ENCODE results near the gene YAF2. TPM values are rescaled to one million over a fixed set of nuclear protein-coding genes. Genes with fewer than 3 reads are reported as not detected.

YAF2 gene
- total RNA-seq, 2 donors from 2014 or later: 18.4 to 24.4 TPM

GRCh38 chr12:42173961-42174521 is 64.0 kb downstream of the YAF2 start:
- Histone ChIP-seq H3K9me3 (no peaks in the 10 kb centered on the region), H3K4me1 (no peaks in the 10 kb centered on the region), H3K27me3 (no peaks in the 10 kb centered on the region), H3K36me3 (no peaks in the 10 kb centered on the region), H3K4me3 (no peak overlapping the region), H3K27ac (no peak overlapping the region), H3K9ac (ENCODE audit: low read depth in 2 of 2, low read length in 2 of 2) (no peak overlapping the region)
- intact Hi-C loops (cut with DNase I): no loop called here
- TF ChIP-seq, protein P1, sequence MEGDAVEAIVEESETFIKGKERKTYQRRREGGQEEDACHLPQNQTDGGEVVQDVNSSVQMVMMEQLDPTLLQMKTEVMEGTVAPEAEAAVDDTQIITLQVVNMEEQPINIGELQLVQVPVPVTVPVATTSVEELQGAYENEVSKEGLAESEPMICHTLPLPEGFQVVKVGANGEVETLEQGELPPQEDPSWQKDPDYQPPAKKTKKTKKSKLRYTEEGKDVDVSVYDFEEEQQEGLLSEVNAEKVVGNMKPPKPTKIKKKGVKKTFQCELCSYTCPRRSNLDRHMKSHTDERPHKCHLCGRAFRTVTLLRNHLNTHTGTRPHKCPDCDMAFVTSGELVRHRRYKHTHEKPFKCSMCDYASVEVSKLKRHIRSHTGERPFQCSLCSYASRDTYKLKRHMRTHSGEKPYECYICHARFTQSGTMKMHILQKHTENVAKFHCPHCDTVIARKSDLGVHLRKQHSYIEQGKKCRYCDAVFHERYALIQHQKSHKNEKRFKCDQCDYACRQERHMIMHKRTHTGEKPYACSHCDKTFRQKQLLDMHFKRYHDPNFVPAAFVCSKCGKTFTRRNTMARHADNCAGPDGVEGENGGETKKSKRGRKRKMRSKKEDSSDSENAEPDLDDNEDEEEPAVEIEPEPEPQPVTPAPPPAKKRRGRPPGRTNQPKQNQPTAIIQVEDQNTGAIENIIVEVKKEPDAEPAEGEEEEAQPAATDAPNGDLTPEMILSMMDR (IDR thresholded peaks at IDR 0.05): no peak
- DNase-seq: no peak

DNA sequence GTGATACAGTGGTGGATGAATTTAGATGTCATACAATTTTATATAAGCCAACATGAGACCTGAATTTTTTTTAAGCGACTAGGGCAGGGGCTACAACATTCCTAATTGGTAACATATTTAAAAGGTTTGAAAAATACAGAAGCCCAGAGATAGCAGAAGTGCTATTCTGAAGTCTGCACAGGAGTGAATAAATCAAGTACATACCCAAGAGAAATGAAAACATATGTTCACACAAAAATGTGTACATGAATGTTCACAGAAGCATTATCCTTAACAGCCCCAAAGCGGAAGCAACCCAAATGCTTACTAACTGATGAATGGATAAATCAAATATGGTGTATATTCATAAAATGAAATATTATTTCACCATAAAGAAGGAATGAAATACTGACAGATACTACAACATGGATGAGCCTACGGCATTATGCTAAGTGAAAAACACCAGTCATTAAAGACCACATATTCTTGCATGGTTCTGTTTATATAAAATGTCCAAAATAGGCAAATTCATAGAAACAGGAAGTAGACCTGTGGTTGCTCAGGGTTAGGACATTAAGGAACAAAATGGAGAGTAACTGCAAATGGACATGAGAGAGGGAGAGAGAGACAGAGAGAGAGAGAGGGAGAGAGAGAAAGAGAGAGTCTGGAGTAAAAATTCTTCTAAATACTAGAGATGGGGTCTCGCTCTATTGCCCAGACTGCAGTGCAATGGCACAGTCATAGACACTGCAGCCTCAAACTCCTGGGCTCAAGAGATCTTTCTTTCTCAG is 65.4 kb downstream of the YAF2 start:
- no peaks in the 10 kb centered on the region for H3K4me1 ChIP-seq
- no peak overlapping the region for H3K4me3 ChIP-seq
- TF ChIP-seq, protein P1 (IDR thresholded peaks at IDR 0.05): no peak
- H3K9ac ChIP-seq (ENCODE audit: low read depth in 2 of 2, low read length in 2 of 2): no peak overlapping the region
- H3K27ac ChIP-seq: no peak overlapping the region
- no peak for DNase-seq
- no peaks in the 10 kb centered on the region for H3K36me3 ChIP-seq
- intact Hi-C loops (cut with DNase I): no loop called here
- H3K27me3 ChIP-seq: no peaks in the 10 kb centered on the region
- H3K9me3 ChIP-seq: no peaks in the 10 kb centered on the region

DNA sequence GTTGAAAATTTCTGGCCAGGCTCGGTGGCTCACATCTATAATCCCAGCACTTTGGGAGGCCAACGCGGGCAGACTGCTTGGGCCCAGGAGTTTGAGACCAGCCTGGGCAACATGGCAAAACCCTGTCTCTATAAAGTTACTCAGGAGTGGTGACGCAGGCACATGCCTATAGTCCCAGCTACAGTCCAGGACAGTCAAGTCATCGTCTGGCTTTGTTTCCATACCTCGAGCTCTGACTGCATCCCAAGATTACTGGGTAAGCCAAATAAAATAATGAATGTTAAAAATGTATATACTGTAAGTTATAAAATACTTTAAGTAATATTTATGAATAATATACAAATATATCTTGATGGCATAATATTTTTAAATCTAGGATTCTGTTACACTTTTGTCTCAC is 70.3 kb downstream of the YAF2 start:
- no peaks in the 10 kb centered on the region for H3K9me3 ChIP-seq
- H3K4me3 ChIP-seq: no peak overlapping the region
- H3K27ac ChIP-seq: no peak overlapping the region
- H3K27me3 ChIP-seq: no peaks in the 10 kb centered on the region
- intact Hi-C loops (cut with DNase I): no loop called here
- DNase-seq: no peak
- no peak overlapping the region for H3K9ac ChIP-seq (ENCODE audit: low read depth in 2 of 2, low read length in 2 of 2)
- TF ChIP-seq, protein P1 (IDR thresholded peaks at IDR 0.05): no peak
- no peaks in the 10 kb centered on the region for H3K4me1 ChIP-seq
- H3K36me3 ChIP-seq: no peaks in the 10 kb centered on the region

DNA sequence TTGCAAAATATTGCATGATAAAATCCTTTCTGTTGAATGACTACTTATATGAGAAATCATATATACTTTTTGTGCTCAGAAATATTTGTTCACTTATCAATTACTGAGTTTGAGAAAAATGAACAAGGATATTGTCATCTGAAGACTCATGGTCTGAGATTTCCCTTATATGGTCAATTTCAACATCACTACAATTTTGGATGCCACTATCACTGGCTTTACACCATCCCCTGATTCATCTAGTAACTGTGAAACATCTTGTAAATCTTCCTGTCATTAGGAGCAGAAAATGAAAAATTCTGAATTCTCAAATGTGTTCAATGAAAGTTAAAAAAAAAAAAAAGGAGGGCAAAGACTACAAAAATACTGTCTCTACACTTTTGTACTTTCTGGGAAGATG is 71.5 kb downstream of the YAF2 start:
- no peak for DNase-seq
- Histone ChIP-seq H3K9ac (ENCODE audit: low read depth in 2 of 2, low read length in 2 of 2) (no peak overlapping the region), H3K4me1 (no peaks in the 10 kb centered on the region), H3K36me3 (no peaks in the 10 kb centered on the region), H3K27ac (no peak overlapping the region), H3K9me3 (no peaks in the 10 kb centered on the region), H3K4me3 (no peak overlapping the region), H3K27me3 (no peaks in the 10 kb centered on the region)
- intact Hi-C loops (cut with DNase I): no loop called here
- TF ChIP-seq, protein P1 (IDR thresholded peaks at IDR 0.05): no peak

DNA sequence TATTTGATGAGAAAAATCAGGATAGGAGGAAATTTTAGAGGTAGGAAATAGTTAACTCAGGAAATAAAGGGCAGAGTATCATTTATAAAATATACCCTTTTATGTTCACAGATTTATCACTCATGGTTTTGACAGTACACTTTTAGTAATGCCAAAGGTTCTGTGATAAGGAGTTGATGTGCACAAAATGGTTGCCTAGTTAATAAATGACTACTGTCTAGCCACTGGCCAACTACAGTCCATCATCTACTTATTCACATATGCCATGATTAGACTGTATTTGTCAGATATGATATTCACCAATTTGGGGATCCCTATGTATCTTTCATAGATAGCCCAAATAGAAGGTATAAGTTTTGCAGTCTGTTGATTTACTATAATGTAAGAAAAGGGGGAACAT is 74.1 kb downstream of the YAF2 start:
- H3K27ac ChIP-seq: no peak overlapping the region
- no peak for DNase-seq

More for the DNA sequence above, 74.1 kb downstream of the YAF2 start:
- Histone ChIP-seq H3K9ac (ENCODE audit: low read depth in 2 of 2, low read length in 2 of 2) (no peak overlapping the region), H3K27me3 (no peaks in the 10 kb centered on the region), H3K4me1 (no peaks in the 10 kb centered on the region), H3K4me3 (no peak overlapping the region), H3K9me3 (no peaks in the 10 kb centered on the region), H3K36me3 (no peaks in the 10 kb centered on the region)
- intact Hi-C loops (cut with DNase I): no loop called here
- TF ChIP-seq, protein P1 (IDR thresholded peaks at IDR 0.05): no peak
